ENCODE results near the gene AMHR2.

DNA sequence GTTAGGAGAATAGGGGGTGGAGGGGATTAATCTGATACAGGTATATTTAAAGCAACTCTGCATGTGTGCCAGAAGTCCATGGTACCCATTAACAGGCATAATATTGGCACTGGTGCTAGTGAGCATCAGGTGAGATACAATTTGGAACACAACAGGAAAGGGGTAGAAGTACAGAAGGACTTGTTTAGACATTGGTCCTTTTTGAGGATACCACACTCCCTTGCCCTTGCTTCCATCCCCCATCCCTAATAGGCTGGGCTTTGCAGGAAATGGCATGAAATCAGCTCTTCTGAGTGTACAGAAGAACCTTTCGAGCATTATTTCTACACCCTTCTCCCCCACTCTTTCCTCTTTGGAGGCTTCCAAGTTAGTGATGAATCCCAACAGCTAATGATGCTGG lies 44.6 kb downstream of the AMHR2 start:
- TF ChIP-seq CTCF (IDR thresholded peaks at IDR 0.05) (no peak), EP300 (IDR thresholded peaks at IDR 0.05) (no peak)

Measured in tibial nerve (tissue), 4 donors.